OCI-LY7 (cell line): ENCODE results near the gene RLN3. TPM values are rescaled to one million over a fixed set of nuclear protein-coding genes. Genes with fewer than 3 reads are reported as not detected.

Experiments used
- BruUV-seq: library from RNA; stranded (reverse); fragments of 400-500 nt; replicated peaks from 2 replicates; lab custom pipeline; 2021; lab: Mats Ljungman, UMichigan
- CTCF ChIA-PET: fragments of 300-600 bp; sonication (Branson Sonifier 250); formaldehyde crosslinking; loops from one replicate; lab custom pipeline; 2022; ENCODE audit warnings: antibody characterized with exemption; ENCODE audit not compliant: unreplicated experiment; lab: Charles Lee
- POLR2A ChIA-PET: fragments of 300-600 bp; sonication (Branson Sonifier 250); formaldehyde crosslinking; loops from one replicate; lab custom pipeline; 2022; ENCODE audit warnings: antibody characterized with exemption; lab: Charles Lee
- DNase-seq: peaks from one replicate; pipeline ENCODE4 v3.0.0-alpha.2; 2015; ENCODE audit warnings: low spot score
- H2AFZ ChIP-seq: fragments of 200-600 bp; sonication (generic), shearing (Covaris generic); 2 replicates; pipeline ENCODE4 v1.6.1; 2014; ENCODE audit warnings: mild to moderate bottlenecking, antibody characterized with exemption, low read length, moderate library complexity
- H3K27ac ChIP-seq: fragments of 200-600 bp; sonication (generic); 2 replicates; pipeline ENCODE4 v1.5.1; 2014; ENCODE audit warnings: mixed run types, low read depth, mild to moderate bottlenecking, moderate library complexity, low read length, inconsistent platforms; ENCODE audit not compliant: poor library complexity, severe bottlenecking
- H3K36me3 ChIP-seq: fragments of 200-600 bp; sonication (generic); 2 replicates; pipeline ENCODE4 v1.6.1; 2014; ENCODE audit warnings: mild to moderate bottlenecking, antibody characterized with exemption, low read length, moderate library complexity, mixed read lengths; ENCODE audit not compliant: insufficient read depth
- H3K4me1 ChIP-seq: fragments of 200-600 bp; sonication (generic); 2 replicates; pipeline ENCODE4 v1.5.1; 2014; ENCODE audit warnings: mild to moderate bottlenecking, low read length; ENCODE audit not compliant: insufficient read depth, poor library complexity, severe bottlenecking
- H3K4me2 ChIP-seq: fragments of 200-600 bp; sonication (generic); 2 replicates; pipeline ENCODE4 v1.6.1; 2014; ENCODE audit warnings: mild to moderate bottlenecking, low read length
- H3K4me3 ChIP-seq: fragments of 200-600 bp; sonication (generic); 2 replicates; pipeline ENCODE4 v1.5.1; 2014; ENCODE audit warnings: mild to moderate bottlenecking, low read depth, low read length; ENCODE audit not compliant: poor library complexity, severe bottlenecking
- H3K79me2 ChIP-seq: fragments of 200-600 bp; sonication (generic); 2 replicates; pipeline ENCODE4 v1.6.1; 2016; ENCODE audit warnings: low read depth, mild to moderate bottlenecking, low read length, moderate library complexity, mixed read lengths; ENCODE audit not compliant: insufficient read depth
- H3K9me2 ChIP-seq: fragments of 200-600 bp; sonication (generic); 2 replicates; pipeline ENCODE4 v1.6.1; 2016; ENCODE audit warnings: mild to moderate bottlenecking, low read length, mixed read lengths; ENCODE audit not compliant: insufficient read depth
- H3K9me3 ChIP-seq: fragments of 200-600 bp; sonication (generic); 2 replicates; pipeline ENCODE4 v1.6.1; 2014; ENCODE audit warnings: mild to moderate bottlenecking, mixed run types, low read length, mixed read lengths
- H4K20me1 ChIP-seq: fragments of 200-600 bp; sonication (generic); 2 replicates; pipeline ENCODE4 v1.6.1; 2014; ENCODE audit warnings: mild to moderate bottlenecking, antibody characterized with exemption, low read length, moderate library complexity, mixed read lengths; ENCODE audit not compliant: insufficient read depth
- EZH2phosphoT487 ChIP-seq: fragments of 200-600 bp; sonication (generic); IDR thresholded peaks from 2 replicates; pipeline ENCODE4 v1.6.1; 2018; ENCODE audit warnings: low read depth, borderline replicate concordance, mild to moderate bottlenecking, mixed run types, antibody characterized with exemption, low read length, moderate library complexity, mixed read lengths
- intact Hi-C: fragments of 100-400 bp; cut with micrococcal nuclease; formaldehyde crosslinking; loops from one replicate; pipeline ENCODE4 v1.10.0; 2022; ENCODE audit not compliant: unreplicated experiment
- total RNA-seq, 2 experiments: library from RNA; depleted of rRNA in 1 of 2; stranded (reverse); fragments of >200 nt in 1 of 2; shearing (Covaris generic) in 1 of 2; gene quantifications; 2 replicates each; pipeline ENCODE4 v1.2.3, GENCODE V29; 2014 to 2022
- TF ChIP-seq, protein P1 (sequence below): fragments of 200-600 bp; sonication (generic); conservative IDR thresholded peaks from 2 replicates; pipeline ENCODE4 v1.5.1; 2014; ENCODE audit warnings: mild to moderate bottlenecking, antibody characterized with exemption, low read length, moderate library complexity, mixed read lengths

Gene RLN3
- total RNA-seq, 2 experiments from 2014 or later = not detected

GRCh38 chr19:14055396-14055795 lies 27.4 kb downstream of the RLN3 start:
- H4K20me1 ChIP-seq = no peaks in the 10 kb centered on the region
- POLR2A ChIA-PET = no interaction called here
- H2AFZ ChIP-seq = no peak overlapping the region
- no peaks in the 10 kb centered on the region for H3K36me3 ChIP-seq
- H3K4me2 ChIP-seq = no peak overlapping the region
- no peak overlapping the region for H3K4me3 ChIP-seq
- peaks cover 6% of the 10 kb centered on the region for H3K4me1 ChIP-seq
- H3K9me2 ChIP-seq = no peaks in the 10 kb centered on the region
- CTCF ChIA-PET = interaction anchor here (1.2 kb wide), 1 partner anchor 17 kb away, joined by 3 read pairs; the partner anchor contains the start of gene MISP3
- H3K9me3 ChIP-seq = no peaks in the 10 kb centered on the region
- no TSS peak for BruUV-seq
- H3K27ac ChIP-seq = no peak overlapping the region
- DNase-seq = no peak
- intact Hi-C loops = no loop called here
- TF ChIP-seq EZH2phosphoT487 = no peak
- TF ChIP-seq, protein P1, sequence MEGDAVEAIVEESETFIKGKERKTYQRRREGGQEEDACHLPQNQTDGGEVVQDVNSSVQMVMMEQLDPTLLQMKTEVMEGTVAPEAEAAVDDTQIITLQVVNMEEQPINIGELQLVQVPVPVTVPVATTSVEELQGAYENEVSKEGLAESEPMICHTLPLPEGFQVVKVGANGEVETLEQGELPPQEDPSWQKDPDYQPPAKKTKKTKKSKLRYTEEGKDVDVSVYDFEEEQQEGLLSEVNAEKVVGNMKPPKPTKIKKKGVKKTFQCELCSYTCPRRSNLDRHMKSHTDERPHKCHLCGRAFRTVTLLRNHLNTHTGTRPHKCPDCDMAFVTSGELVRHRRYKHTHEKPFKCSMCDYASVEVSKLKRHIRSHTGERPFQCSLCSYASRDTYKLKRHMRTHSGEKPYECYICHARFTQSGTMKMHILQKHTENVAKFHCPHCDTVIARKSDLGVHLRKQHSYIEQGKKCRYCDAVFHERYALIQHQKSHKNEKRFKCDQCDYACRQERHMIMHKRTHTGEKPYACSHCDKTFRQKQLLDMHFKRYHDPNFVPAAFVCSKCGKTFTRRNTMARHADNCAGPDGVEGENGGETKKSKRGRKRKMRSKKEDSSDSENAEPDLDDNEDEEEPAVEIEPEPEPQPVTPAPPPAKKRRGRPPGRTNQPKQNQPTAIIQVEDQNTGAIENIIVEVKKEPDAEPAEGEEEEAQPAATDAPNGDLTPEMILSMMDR = no peak
- H3K79me2 ChIP-seq = no peaks in the 10 kb centered on the region

GRCh38 chr19:14056069-14056666 lies 28.2 kb downstream of the RLN3 start:
- H3K79me2 ChIP-seq = no peaks in the 10 kb centered on the region
- CTCF ChIA-PET = interaction anchor here (1.2 kb wide), 1 partner anchor 16 kb away, joined by 3 read pairs; the partner anchor contains the start of gene MISP3
- no TSS peak for BruUV-seq
- H3K4me2 ChIP-seq = no peak overlapping the region
- no peaks in the 10 kb centered on the region for H3K9me3 ChIP-seq
- intact Hi-C loops = no loop called here
- TF ChIP-seq EZH2phosphoT487 = no peak
- TF ChIP-seq, protein P1 = no peak
- H4K20me1 ChIP-seq = no peaks in the 10 kb centered on the region
- H3K4me1 ChIP-seq = peaks cover 6% of the 10 kb centered on the region
- no peak overlapping the region for H3K27ac ChIP-seq
- no peak overlapping the region for H2AFZ ChIP-seq
- no peaks in the 10 kb centered on the region for H3K36me3 ChIP-seq
- H3K9me2 ChIP-seq = no peaks in the 10 kb centered on the region
- DNase-seq = no peak
- H3K4me3 ChIP-seq = no peak overlapping the region
- POLR2A ChIA-PET = interaction anchor here (0.5 to 0.6 kb wide), 2 partner anchors 334 to 347 kb away, joined by 5 to 6 read pairs; no protein-coding TSS in a partner anchor
